HG02610 (cell line): Measurements from ENCODE around the gene PTPRF.

Experiments used
- ATAC-seq: cut with Tn5 transposase; IDR thresholded peaks from one replicate; pipeline ENCODE4 v1.9.1; 2021; ENCODE audit warnings: mild to moderate bottlenecking, moderate library complexity; ENCODE audit not compliant: unreplicated experiment

The PTPRF gene

DNA sequence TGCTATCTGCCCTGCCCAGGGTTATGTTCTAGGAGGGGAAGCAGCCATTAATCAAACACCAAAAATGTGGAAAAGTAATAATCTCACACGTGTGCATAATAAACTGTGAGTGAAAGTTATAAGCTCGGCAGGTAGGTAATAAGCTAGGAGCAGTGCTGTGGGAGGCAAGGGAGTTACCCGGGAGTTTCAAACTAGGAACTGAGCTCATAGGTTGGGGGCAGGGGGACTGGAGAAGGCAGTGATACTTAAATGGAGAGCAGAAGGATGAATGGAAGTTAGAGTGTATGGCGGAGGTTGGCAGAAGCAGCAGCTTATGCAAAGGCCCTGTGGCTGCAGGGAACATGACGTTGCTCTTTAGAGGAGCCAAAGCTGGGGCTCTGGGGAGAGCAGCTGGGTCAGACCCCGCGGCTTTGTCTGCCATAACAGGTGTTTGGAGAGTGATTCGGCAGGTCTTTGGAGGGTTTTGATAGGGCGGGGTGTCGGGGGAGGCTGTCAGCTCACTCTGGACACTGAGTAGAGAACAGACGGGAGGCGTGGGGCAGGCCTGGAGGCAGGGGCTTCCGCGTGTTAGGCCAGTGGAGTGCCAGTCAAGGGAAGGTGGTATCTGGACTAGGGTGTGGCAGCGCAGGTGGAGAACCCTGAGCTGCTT, 20.0 kb downstream of the PTPRF start:
- no peak for ATAC-seq

DNA sequence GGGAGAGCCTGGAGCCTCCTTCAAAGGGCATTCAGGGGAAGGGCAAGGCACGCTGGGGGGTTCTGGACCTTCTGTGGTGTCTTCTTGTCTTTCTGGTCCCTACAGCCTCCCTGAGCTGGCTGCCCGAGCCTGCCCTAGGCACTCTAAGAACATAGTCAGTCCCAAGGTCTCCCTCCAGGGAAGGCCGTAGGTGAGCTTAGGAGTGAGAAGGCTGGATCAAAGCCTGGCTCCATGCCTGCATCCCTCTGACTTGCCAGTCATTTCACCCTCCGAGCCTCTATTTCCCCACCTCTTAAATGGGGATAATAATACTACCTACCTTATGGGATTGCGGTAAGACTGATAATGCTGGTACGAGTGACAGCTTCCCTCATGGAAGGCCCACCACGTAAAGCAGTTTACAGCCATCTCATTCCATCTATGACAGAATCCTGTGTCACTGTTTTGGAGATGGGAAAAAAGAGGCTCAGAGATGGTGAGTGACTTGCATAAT, 20.8 kb downstream of the PTPRF start:
- ATAC-seq = no peak

DNA sequence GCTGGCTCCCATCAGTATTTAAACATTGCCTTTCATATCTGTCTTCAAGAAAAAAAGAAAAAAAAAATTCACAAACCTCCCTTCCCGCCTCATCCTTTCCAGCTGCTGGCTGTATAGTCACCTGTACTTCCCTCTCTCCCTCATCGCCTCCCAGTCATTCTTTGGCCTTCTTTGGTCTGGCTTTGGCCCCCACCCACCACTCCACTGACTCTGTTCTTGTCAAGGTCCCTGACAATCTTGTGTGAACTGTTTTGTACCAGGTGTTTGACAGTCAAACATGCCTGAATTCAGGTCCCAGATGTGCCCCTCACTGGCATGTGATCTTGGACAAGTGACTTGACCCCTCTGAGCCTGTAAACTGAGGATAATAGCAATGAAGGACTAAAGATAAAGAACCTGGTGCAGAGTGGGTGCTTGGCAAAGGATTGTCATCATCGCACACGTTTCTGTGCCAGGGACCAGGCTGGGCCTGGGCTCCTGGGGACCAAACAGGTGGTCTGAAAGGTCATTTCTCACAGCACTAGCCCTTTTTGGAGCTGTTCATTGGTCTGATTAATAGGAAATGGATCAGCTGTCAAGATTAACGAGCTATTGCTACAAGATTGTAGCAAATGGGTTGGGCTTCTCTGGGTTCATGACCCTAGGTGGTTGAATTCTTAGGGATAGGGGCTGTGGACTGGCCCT, 21.5 kb downstream of the PTPRF start:
- ATAC-seq = no peak

DNA sequence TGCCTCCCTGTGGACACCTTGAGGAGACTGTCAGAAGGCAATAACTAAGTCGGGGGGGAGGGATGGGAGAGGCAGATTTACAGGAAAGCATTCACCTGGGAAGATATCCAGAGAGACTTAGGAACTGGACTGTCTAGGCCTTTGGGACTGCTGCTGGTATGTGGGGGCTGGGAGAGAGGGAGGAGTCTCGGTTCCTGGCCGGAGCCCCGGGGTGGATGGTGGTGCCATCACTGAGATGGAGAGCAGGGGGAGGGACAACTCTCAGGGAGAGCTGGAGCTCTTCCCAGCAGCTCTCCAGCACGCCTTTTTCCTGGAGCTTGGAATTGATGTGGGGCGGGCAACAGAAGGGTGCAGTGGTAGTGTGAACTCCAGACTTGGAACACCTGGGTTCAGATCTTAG, 22.1 kb downstream of the PTPRF start:
- ATAC-seq = no peak

DNA sequence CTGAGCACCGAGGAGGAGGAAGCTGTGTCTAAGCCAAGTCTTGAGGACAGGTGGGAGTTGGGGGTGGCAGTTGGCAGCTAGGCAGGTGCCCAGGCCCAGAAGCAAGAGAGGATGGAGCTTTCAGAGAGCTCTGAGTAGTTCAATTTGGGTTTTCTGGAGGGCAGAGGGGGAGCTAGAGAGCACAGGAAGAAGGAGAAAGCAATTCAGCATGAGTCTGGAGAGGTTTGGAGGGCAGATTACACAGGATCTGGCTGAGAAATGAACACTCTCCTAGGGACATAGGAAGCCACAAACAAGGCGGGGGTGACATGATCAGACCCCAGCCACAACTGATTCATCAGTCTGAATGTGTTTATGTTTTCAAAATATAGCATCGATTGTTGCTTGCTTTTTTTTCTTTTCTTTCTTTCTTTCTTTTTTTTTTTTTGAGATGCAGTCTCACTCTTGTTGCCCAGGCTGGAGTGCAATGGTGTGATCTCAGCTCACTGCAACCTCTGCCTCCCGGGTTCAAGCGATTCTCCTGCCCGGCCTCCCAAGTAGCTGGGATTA, 23.8 kb downstream of the PTPRF start:
- no peak for ATAC-seq

DNA sequence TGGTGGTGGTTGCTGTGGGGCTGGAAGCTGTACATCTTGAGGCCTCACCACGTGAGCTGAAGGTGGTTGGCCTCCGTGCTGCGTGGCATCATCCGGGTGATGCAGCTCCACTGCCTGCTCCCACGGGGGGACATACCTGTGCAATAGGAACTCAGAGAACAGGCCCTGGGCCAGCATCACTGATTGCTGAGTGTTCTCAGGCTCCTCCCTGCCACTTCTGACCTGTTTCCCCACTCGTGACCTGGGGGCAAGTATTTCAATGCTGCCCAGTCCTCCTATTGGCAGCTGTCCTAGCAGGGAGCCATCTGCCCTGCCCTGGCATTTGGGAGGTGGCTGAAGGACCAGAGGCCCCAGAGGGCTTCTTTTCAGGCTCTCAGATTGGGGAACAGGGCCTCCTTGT, 26.1 kb downstream of the PTPRF start:
- ATAC-seq = no peak

DNA sequence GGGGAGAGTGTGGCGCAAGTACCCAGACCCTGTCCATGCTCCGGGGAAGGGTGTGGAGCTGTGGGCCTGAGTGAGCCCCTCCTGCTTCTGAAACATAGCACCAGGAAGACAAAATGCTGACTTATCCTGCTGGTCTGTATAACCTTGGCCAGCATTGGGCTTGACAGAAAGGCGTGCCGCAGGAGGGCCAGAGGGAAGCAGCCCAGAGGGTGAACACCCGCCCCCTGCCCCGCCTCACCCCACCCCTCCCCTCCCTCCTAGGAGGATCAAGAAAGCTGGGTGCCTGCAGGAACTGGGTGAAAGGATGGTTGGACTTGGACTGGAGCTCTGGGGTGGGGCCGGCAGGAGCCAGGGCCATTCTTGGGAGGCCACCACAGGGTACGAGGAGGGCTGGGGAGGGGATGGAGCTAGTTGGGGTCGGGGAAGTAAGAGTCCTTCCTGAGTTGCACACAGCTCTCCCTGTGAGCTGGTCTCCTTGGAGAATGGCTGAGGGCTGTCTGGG, 27.1 kb downstream of the PTPRF start:
- ATAC-seq = no peak

DNA sequence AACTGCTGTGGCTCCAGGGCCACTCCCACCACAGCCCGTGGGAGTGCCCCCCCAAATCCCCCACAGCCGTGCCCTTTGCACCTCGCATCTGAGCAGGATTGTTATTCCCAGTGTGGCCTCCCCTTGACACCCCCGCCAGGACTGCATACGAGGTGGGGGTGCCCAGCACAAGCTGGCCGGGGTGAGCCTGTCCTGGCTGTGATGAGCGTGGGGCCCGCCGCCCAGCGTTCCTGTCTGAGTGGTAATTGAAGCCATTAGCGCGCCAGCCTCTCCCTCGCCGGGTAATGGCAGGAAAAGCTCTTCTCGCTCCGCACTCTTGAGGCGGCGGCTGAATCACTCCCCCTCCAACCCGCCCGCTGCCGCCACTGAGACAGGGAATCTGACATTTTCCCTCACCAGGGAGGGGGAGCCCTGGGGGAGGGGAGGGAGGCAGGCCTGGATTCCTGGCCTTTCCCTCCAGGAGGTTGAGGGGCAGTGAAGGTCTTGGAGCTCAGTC, 27.7 kb downstream of the PTPRF start:
- no peak for ATAC-seq

DNA sequence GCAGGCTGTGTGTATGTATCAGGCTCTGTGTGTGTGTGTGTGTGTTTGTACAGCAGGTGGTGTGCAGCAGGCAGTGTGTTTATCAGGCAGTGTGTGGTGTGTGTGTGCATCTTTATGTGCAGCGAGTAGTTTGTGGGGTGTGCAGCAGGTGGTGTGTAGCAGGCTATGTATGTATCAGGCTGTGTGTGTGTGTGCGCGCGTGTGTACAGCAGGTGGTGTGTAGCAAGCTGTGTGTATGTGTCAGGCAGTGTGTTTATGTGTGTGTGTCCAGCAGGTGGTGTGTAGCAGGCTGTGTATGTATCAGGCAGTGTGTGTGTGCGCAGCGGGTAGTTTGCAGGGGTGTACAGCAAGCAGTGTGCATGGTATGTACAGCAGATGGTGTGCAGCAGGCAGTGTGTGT, 29.0 kb downstream of the PTPRF start:
- ATAC-seq = no peak

DNA sequence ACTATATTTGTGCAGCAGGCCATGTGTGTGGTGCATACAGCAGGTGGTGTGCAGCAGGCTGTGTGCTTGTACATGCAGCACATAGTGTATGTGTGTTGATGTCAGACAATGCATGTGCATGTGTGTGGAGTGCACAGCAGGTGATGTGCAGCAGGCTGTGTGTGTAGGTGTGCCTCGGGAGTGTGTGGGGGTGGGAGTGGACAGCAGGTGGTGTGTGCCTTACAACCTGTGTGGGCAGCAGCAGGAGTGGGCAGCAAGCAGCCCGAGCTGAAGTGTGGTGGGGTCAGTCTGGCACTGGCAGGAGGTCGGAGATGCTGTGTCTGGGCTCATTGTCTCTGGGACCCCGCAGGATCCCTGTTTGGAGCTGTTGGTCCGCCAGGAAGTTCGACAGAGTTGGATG, 29.6 kb downstream of the PTPRF start:
- no peak for ATAC-seq

DNA sequence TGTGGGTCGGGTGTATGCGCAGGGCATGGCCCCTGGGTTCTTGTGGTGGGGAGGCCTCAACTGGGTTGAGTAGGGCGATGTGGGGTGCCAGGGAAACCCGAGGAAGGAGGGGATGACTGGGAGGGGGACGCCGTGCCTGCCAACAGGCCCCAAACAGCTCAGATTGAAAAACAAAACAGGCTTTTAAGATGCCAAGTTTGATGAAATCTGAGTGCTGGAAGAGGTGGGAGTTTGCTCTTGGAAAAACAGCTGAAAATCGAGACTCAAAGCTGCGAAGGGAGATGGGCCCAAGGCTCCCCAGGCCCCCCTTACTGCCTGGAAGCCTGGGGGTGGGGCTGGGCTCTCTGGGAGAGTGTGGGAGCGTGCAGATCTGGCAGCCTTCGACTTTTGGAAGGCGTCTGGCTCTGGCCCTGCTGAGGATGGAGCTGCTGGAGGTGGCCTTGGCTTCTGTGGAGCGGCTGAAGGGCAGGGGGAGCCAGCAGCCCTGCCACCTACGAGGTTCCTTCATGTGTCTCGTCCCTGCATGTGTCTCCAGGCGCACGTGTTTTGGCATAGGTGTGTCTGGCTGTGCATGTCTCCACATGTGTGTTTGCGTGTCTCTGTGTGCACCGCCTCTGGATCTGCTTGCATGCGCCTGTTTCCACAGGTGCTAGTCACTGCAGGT, 33.3 kb downstream of the PTPRF start:
- no peak for ATAC-seq

DNA sequence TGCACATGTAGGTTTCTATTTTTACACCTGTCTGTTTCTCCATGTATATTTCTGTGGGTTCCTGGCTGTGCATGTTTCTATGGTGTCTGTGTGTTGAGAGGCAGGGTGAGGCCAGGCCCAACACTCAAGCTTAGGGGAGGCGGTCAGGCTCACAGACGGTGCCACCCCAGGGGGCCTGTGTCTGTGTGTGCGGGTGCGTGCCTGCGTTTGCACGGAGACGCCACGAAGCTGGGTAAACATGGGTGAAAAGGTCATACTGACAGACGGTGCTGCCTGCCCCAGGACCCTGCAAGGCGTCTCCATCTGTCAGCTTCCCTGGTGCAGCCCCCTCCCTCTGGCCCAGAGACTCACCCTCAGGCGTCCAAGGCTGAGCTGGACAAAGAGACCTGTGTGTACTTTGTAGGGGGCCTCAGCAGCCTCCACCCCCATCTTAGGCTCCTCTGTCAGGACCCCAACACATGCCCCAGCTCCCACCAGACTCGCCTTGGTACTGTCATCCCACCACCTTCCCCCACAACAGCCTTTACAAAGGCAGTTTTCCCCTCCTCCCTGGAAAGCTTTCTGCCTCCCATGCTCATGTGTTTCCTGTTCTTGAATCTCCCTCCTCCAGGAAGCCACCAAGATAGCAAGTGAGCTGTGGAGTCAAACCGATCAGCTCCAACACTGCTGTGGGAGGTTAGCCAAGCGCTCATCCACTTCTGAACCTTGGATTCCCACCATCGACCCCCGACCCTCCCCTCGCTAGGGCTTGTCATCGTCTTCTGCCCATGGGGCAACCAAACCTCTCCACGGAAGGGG, 34.1 kb downstream of the PTPRF start:
- ATAC-seq = no peak

DNA sequence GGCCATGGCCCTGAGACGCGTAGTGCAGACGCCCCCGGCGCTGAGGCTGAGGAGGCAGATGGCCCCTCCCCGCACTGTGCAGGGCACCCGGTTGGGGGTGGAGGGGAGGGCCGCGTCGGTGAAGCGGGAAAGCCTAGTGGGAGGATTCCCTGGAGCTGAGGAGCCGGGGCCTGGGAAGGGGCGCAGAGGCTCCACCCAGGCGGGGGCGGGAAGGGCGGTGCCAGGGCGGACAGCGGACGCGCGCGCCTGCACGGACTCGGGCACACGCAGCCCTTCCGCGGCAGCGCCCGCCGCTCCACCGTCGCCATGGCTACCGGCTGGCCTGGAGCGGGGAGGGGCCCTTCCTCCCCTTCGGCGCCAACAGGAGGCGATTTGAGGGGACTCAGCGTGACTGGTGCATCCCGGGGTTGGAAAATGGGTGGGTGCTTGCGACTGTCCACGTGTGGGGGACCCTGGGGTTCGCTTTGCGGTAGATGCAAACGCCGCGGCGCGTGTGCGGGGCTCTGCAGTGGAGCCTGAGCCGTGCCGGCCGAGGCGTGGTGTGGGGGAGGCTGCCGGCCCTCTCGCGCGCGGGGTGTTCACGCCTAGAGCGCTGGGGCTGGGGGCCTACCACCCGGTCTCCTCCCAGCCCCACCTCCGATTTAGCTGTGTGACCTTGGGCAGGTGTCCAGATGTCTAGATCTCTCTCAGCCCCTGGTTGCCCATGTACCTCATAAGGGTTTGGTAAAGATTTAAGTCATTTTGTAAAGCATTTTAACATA, 35.1 kb downstream of the PTPRF start:
- no peak for ATAC-seq

DNA sequence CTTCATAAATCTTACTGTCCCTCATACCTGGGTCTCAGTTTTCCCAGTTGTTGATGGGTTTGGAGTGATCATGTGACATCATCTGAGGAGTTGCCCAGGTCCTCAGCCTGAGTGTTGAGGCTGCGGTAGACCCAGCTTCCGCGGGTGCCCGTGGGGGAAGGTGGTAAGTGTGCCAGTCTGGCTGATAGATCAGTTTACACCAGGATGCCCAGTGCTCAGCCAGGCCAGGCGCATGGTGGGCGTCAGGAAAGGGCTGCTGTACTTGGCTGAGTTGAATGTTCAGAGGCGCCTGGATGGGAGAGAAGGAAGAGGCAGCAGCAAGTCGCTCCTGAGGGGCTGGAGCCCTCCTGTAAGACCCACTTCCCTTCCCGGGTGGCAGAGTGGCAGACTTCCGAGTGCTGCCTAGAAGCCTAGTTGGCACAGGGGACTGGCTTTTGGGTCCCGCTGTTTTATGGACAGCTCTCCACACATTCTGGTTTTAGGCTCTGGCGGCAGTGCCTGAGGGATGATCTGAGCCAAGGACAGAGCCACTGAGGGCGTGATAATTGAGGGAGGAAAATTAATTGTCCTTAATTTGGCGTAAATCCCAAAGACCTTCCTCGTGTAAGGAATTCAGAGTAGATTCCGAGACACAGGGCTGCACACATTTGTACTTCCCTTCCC, 35.8 kb downstream of the PTPRF start:
- ATAC-seq = no peak

DNA sequence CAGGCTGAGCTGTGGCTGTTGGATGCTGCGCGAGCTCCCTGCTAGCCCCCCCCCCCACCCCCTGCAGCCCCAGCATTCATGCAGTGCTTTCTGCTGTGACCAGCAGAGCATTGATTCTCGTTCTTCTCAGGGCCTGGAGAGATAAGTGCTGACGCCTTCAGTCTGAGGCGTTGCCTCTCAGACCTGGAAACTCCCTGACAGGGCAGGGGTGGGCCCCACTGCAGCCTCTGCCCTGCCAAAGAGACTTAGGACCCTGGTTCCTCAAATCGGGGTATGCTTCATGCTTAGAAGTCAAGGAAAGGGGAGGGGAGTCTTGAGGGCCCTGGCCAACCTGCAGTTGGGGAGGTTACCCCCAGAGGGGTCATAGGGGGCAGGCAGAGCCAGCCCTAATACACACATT, 38.5 kb downstream of the PTPRF start:
- no peak for ATAC-seq

DNA sequence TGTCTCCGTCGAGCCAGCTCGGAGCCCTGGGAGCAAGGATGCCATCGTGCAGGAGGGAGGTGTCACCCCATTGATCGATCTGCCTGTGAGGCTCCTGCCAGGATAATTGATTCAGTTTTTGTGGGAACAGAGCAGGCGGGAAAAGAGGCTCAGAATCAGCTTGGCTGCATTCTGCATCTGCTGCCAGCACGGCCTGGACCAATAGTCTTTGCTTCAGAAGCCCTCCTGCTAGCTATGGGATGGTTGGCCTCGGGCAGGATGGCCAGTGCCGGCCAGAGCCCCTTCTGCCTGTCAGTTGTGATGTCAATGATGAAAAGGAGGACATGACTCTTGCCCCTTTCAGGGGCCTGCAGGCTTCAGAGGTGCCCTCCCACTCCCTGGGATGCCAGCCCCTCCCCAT, 39.6 kb downstream of the PTPRF start:
- ATAC-seq = no peak

DNA sequence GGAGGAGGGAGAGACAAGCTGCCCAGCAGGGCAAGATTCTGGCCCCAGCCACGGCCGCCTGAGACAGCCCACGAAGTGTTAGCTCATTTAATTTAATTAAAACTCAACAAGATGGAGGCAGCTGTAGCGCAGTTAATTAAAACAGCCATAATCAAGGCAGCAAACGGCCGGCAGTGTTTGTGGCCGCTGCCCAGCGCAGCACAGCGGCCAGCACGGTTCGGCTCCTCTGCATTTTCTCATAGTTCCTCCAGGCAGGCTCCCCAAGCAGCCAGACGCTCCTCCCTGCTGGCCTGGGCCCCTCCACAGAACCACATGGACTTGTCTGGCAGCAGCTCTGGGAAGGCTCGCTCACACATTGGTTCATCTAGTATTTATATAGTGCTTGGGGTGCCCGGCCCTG, 40.0 kb downstream of the PTPRF start:
- ATAC-seq = no peak

DNA sequence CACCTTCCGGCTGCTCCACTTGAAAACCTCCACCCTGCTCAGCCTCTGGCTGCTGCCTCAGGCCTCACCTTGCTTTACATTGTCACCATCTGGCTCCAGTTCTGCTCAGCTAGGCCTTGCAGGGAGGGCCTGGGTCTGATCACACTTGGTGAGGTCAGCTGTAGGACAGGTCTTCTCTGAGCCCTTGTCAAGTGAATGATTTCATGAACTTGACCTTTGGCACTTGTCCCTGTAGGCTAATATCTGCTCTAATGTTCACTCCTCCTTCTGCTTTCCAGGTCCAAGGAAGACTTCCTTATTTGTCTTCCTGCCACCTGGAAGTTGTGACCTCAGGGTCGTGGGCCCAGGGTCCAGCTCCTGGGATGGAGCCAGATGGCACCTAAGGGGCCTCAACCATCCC, 41.4 kb downstream of the PTPRF start:
- ATAC-seq = no peak

DNA sequence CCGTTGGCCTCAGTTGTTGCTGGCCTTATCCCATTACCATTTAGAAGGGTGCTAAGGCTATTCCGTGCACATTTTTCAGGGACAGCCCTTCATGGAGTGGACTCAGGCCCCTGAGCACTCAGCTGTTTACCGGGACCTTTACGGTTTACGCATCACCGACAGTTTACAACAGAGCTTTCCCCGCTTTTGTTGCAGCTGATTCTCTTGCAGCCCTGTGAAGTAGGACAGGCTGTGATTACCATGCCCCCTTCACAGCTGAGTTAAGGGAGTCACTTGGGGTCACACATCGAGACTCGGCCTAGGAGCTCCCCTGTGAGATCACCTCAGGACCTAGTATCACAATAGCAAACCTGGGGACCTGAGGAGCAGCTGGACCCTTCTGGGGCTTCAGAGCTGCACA, 41.9 kb downstream of the PTPRF start:
- ATAC-seq = no peak
